Testis (tissue), 3 donors: ENCODE data around the gene ACP6. TPM values are rescaled to one million over a fixed set of nuclear protein-coding genes. Genes with fewer than 3 reads are reported as not detected.

Source experiments
- DNase-seq: peaks from one replicate; pipeline ENCODE4 v3.0.0-alpha.2; 2019
- H3K27ac ChIP-seq, 2 donors: fragments of 200-600 bp; sonication (generic); one replicate each; pipeline ENCODE4 v1.5.1; 2019
- H3K27me3 ChIP-seq: fragments of 200-600 bp; sonication (generic); one replicate; pipeline ENCODE4 v1.5.1; 2019
- H3K36me3 ChIP-seq: fragments of 200-600 bp; sonication (generic); one replicate; pipeline ENCODE4 v1.5.1; 2017; ENCODE audit warnings: low read depth; ENCODE audit errors: missing control alignments
- H3K4me1 ChIP-seq: fragments of 200-600 bp; sonication (generic); one replicate; pipeline ENCODE4 v1.5.1; 2019
- H3K4me3 ChIP-seq, 2 donors: fragments of 200-600 bp; sonication (generic); one replicate each; pipeline ENCODE4 v1.5.1; 2017 to 2019
- H3K9me3 ChIP-seq: fragments of 200-600 bp; sonication (generic); one replicate; pipeline ENCODE4 v1.5.1; 2017
- CTCF ChIP-seq, 3 experiments: fragments of 450-650 bp in 2 of 3; fragments of 200-600 bp in 1 of 3; sonication (generic) in 1 of 3; IDR thresholded peaks; one replicate each; pipeline ENCODE4 v1.5.1; 2016 to 2019; ENCODE audit warnings: antibody characterized with exemption in 3 of 3, mild to moderate bottlenecking in 2 of 3, moderate library complexity in 1 of 3
- POLR2A ChIP-seq: fragments of 450-650 bp; IDR thresholded peaks from one replicate; pipeline ENCODE4 v1.6.1; 2017; ENCODE audit warnings: antibody characterized with exemption, mild to moderate bottlenecking, moderate library complexity
- WGBS, 2 donors: methylation state at CpG; one replicate each; pipeline ENCODE4 v1.1.5; 2018; 5-methylcytosine and 5-hydroxymethylcytosine counted together
- intact Hi-C: fragments of 100-400 bp; cut with DNase I; formaldehyde crosslinking; loops from one replicate; pipeline ENCODE4 v1.15.1; 2023; ENCODE audit warnings: low total_unique reads
- polyA plus RNA-seq: library from polyadenylated mRNA; stranded (reverse); fragments of 350-450 nt; fragmentation: Illumina TruSeq; extraction: RNeasy Lipid Tissue Mini Kit (QIAGEN cat#74804); gene quantifications from one replicate; pipeline ENCODE4 v1.2.3, GENCODE V29; 2014; ENCODE audit warnings: low read depth, low replicate concordance; ENCODE audit not compliant: insufficient read depth
- total RNA-seq, 2 donors: library from RNA; depleted of rRNA; stranded (reverse); fragments of >200 nt; gene quantifications; one replicate each; pipeline ENCODE4 v1.2.3, GENCODE V29; 2016

ACP6 gene
- total and polyA plus RNA-seq, 3 donors from 2014 or later = 12.0 to 25.4 (median 21.6) TPM

GRCh38 chr1:147625362-147625995 lies 44.8 kb downstream of the ACP6 start:
- Histone ChIP-seq H3K9me3 (no peaks in the 10 kb centered on the region), H3K27me3 (no peaks in the 10 kb centered on the region), H3K4me1 (no peaks in the 10 kb centered on the region), H3K4me3 (no peak overlapping the region), H3K27ac (no peak overlapping the region), H3K36me3 (no peaks in the 10 kb centered on the region)
- TF ChIP-seq POLR2A = no peak
- TF ChIP-seq CTCF (IDR thresholded peaks at IDR 0.05) = no peak
- no peak for DNase-seq
- intact Hi-C loops = no loop called here
- WGBS, 2 donors = 38 to 40% methylated on average over 7 of the region's 7 CpGs

GRCh38 chr1:147624529-147624928 lies 45.8 kb downstream of the ACP6 start:
- TF ChIP-seq CTCF (IDR thresholded peaks at IDR 0.05) = no peak
- no peak for TF ChIP-seq POLR2A
- Histone ChIP-seq H3K27ac (no peak overlapping the region), H3K27me3 (no peaks in the 10 kb centered on the region), H3K4me1 (no peaks in the 10 kb centered on the region), H3K4me3 (no peak overlapping the region), H3K36me3 (no peaks in the 10 kb centered on the region), H3K9me3 (no peaks in the 10 kb centered on the region)
- 88 to 100% methylated on average over 7 to 8 of the region's 8 CpGs for WGBS, 2 donors
- intact Hi-C loops = no loop called here
- DNase-seq = no peak

GRCh38 chr1:147624011-147624410 lies 46.3 kb downstream of the ACP6 start:
- TF ChIP-seq CTCF (IDR thresholded peaks at IDR 0.05) (no peak), POLR2A (no peak)
- 72 to 95% methylated on average over 2 to 8 of the region's 8 CpGs for WGBS, 2 donors
- no peaks in the 10 kb centered on the region for H3K27me3 ChIP-seq
- no peak for DNase-seq
- H3K9me3 ChIP-seq = no peaks in the 10 kb centered on the region
- H3K27ac ChIP-seq = no peak overlapping the region
- H3K4me3 ChIP-seq = no peak overlapping the region
- no peaks in the 10 kb centered on the region for H3K4me1 ChIP-seq
- intact Hi-C loops = no loop called here
- H3K36me3 ChIP-seq = no peaks in the 10 kb centered on the region

GRCh38 chr1:147622731-147623130 lies 47.6 kb downstream of the ACP6 start:
- DNase-seq = no peak
- Histone ChIP-seq H3K36me3 (no peaks in the 10 kb centered on the region), H3K9me3 (no peaks in the 10 kb centered on the region), H3K4me3 (no peak overlapping the region), H3K27me3 (no peaks in the 10 kb centered on the region), H3K27ac (no peak overlapping the region), H3K4me1 (no peaks in the 10 kb centered on the region)
- intact Hi-C loops = no loop called here
- 85% methylated on average over 2 of the region's 2 CpGs for WGBS, 2 donors
- TF ChIP-seq POLR2A (no peak), CTCF (IDR thresholded peaks at IDR 0.05) (no peak)

GRCh38 chr1:147620543-147620942 lies 49.8 kb downstream of the ACP6 start:
- no peaks in the 10 kb centered on the region for H3K4me1 ChIP-seq
- no peak overlapping the region for H3K4me3 ChIP-seq
- TF ChIP-seq POLR2A (no peak), CTCF (IDR thresholded peaks at IDR 0.05) (no peak)
- H3K27me3 ChIP-seq = no peaks in the 10 kb centered on the region
- intact Hi-C loops = no loop called here
- no peak overlapping the region for H3K27ac ChIP-seq
- no peaks in the 10 kb centered on the region for H3K36me3 ChIP-seq
- DNase-seq = no peak
- H3K9me3 ChIP-seq = no peaks in the 10 kb centered on the region
- 73 to 74% methylated on average over 11 to 12 of the region's 12 CpGs for WGBS, 2 donors
